ENCODE results near the gene CYFIP2. TPM values are rescaled to one million over a fixed set of nuclear protein-coding genes. Genes with fewer than 3 reads are reported as not detected.

The CYFIP2 gene
- total and polyA plus RNA-seq, 2 of the 8 experiments (the other 6 are each of a cell fraction or from before 2014, with no cell fraction given) = 45.1 to 80.6 TPM

- TF ChIP-seq PHF8 (conservative IDR thresholded peaks at IDR 0.05; ENCODE audit: low read depth, low read length) = no peak
- no peak for TF ChIP-seq USF2 (IDR thresholded peaks at IDR 0.05; ENCODE audit: low read length)
- TF ChIP-seq MAX (IDR thresholded peaks at IDR 0.05) = no peak
- TF ChIP-seq YY1 (IDR thresholded peaks at IDR 0.05; ENCODE audit: low read depth, low read length) = no peak
Measured at GRCh38 chr5:157345485-157345884, 79.6 kb downstream of the CYFIP2 start (continued).

Data from H1 (cell line).